Measurements from ENCODE around the gene ZFHX2.

GRCh38 chr14:23558346-23559009, 6.9 kb upstream of the ZFHX2 start:
- TF ChIP-seq CTCF (IDR thresholded peaks at IDR 0.05; ENCODE audit: borderline replicate concordance, extremely low read depth, low read length, poor library complexity, severe bottlenecking) = no peak
- no peak for TF ChIP-seq EZH2 (IDR thresholded peaks at IDR 0.05; ENCODE audit: borderline replicate concordance, low read depth, low read length, severe bottlenecking)
